ENCODE measurements around the gene CFTR.

DNA sequence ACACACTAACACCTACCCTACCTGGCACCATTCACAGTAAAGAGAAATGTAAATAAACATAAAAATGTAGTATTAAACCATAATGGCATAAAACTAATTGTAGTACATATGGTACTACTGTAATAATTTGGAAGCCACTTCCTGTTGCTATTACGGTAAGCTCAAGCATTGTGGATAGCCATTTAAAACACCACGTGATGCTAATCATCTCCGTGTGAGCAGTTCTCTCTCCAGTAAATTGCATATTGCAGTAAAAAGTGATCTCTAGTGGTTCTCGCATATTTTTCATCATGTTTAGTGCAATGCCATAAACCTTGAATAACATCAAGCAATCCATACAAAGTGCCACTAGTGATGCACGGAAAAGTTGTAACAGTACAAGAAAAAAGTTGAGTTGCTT, 75.4 kb downstream of the CFTR start:
- TF ChIP-seq, protein P1, sequence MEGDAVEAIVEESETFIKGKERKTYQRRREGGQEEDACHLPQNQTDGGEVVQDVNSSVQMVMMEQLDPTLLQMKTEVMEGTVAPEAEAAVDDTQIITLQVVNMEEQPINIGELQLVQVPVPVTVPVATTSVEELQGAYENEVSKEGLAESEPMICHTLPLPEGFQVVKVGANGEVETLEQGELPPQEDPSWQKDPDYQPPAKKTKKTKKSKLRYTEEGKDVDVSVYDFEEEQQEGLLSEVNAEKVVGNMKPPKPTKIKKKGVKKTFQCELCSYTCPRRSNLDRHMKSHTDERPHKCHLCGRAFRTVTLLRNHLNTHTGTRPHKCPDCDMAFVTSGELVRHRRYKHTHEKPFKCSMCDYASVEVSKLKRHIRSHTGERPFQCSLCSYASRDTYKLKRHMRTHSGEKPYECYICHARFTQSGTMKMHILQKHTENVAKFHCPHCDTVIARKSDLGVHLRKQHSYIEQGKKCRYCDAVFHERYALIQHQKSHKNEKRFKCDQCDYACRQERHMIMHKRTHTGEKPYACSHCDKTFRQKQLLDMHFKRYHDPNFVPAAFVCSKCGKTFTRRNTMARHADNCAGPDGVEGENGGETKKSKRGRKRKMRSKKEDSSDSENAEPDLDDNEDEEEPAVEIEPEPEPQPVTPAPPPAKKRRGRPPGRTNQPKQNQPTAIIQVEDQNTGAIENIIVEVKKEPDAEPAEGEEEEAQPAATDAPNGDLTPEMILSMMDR (IDR thresholded peaks at IDR 0.05) = no peak
- TF ChIP-seq EP300 (IDR thresholded peaks at IDR 0.05; ENCODE audit: low read depth) (no peak), POLR2AphosphoS5 (IDR thresholded peaks at IDR 0.05) (peak in 1 of 3 donors; percentile 46), POLR2A (IDR thresholded peaks at IDR 0.05) (no peak)

Measured in transverse colon (tissue), 4 donors.